ENCODE measurements around the gene BCL11B.

BCL11B gene

GRCh38 chr14:99137913-99138571 lies 134.0 kb downstream of the BCL11B start:
- no peaks in the 10 kb centered on the region for H3K4me1 Mint-ChIP-seq
- ATAC-seq (replicated peaks), result peak in 1 of 2 donors; percentile 54

DNA sequence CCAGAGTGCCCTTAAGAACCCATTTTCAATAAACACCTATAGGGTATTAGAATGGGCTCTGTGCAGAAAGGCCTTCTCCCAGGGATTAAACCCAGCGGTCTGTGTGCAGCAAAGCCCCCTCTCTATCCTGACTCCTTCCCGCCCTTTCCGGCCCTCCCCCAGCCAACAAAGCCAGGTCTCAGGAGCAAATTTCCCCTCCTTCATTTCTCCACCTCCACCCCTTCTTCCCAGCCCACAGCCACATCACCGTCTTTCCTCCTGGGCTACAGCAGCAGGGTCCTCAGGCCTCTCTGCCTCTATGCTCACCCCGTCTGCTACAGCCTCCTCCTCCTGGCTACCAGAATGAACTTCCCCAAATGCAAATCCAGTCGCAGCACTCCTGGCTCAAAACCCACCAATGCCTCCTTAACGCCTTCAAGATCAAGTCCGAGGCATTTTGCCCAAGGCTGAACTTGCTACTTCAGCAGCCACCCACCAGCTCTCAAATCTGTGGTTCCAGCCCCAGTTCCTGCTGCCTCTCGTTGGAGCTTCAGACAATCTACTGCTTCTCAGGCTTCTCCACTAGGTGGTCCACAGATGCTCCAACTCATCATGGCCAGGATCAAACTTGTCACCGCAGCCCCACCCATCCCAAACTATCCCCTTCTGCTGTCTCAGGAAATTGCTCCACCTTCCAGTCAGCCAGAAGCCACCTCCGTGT lies 134.8 kb downstream of the BCL11B start:
- no peak overlapping the region for H3K27ac Mint-ChIP-seq
- H3K9me3 Mint-ChIP-seq, result no peaks in the 10 kb centered on the region
- H3K4me1 Mint-ChIP-seq, result no peaks in the 10 kb centered on the region
- no peaks in the 10 kb centered on the region for H3K36me3 Mint-ChIP-seq
- DNase-seq, result no peak
- H3K4me3 Mint-ChIP-seq, result no peak overlapping the region
- ATAC-seq (replicated peaks), result no peak
- peaks cover 0 to 4% of the 10 kb centered on the region in 2 donors for H3K27me3 Mint-ChIP-seq

More at GRCh38 chr14:99137913-99138571, 134.0 kb downstream of the BCL11B start:
- no peaks in the 10 kb centered on the region for H3K9me3 Mint-ChIP-seq
- DNase-seq, result no peak
- H3K27me3 Mint-ChIP-seq, result peaks cover 0 to 4% of the 10 kb centered on the region in 2 donors
- no peak overlapping the region for H3K27ac Mint-ChIP-seq
- no peaks in the 10 kb centered on the region for H3K36me3 Mint-ChIP-seq
- no peak overlapping the region for H3K4me3 Mint-ChIP-seq

DNA sequence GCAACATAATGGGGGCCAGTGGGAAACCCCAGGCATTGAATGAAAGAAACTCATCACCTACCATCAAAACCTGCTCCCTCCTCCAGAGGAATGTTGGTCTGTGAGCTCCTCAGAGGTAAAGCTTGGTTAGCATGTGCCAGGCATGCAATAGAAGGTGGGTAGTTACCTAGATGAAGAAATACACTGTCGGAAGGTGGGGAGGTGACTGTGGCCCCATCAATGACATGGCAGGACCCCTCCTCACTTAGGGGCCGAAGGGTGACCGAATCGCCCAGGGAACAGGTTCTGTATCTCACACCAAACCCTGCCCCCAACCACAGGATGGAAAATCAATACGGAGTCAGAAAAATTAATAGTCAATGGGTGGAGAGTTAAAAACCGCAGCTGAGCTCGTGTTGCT lies 135.6 kb downstream of the BCL11B start:
- ATAC-seq (replicated peaks), result no peak
- Mint-ChIP-seq H3K4me1 (no peaks in the 10 kb centered on the region), H3K27ac (no peak overlapping the region), H3K27me3 (peaks cover 4% of the 10 kb centered on the region in 2 donors), H3K9me3 (no peaks in the 10 kb centered on the region), H3K36me3 (no peaks in the 10 kb centered on the region), H3K4me3 (no peak overlapping the region)
- no peak for DNase-seq

DNA sequence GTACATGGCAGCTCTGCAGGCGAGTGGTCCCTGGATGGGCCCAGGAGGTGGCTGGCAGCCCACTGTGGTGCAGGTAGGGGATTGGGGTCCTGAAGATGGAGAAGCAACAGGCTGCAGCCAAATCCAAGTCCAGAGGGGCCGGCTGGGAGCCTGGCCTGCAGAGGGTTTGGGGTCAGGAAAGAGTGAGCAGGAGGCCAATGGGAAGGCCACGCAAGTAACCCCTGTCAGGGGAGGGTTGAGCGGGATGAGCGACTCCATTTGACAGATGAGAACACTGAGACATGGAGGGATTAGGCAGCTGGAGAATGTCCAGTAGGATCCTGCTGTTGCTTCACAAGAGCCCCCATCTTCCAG lies 136.0 kb downstream of the BCL11B start:
- no peaks in the 10 kb centered on the region for H3K4me1 Mint-ChIP-seq
- H3K36me3 Mint-ChIP-seq, result no peaks in the 10 kb centered on the region
- no peak overlapping the region for H3K4me3 Mint-ChIP-seq
- ATAC-seq (replicated peaks) (no peak), DNase-seq (no peak)
- peaks cover 4% of the 10 kb centered on the region in 2 donors for H3K27me3 Mint-ChIP-seq
- H3K27ac Mint-ChIP-seq, result no peak overlapping the region
- H3K9me3 Mint-ChIP-seq, result no peaks in the 10 kb centered on the region

DNA sequence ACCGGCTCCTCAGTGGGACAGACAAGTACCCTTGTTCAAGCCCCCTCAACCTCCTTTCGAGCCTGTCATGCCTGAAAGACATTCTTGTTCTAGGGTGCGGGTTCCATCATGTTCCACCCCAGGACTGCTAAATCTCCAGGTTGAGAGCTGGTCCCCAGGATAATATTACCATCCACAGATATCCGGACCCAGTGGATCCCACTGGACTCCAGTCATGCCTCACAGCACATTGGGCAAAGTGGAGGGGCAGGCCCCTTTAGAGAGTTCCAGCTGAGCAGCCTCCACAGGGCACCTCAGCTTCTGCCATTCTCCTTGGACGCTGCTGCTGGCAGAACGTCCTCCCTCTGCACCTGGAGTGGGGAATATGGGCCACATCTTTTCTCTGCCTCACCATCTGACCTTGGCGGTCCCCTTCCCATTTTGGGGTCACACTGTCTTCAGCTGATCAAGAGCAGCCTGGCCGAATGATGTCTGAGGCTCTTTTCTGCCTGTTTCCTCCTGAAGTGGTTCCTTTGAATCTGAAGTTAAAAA lies 137.4 kb downstream of the BCL11B start:
- peaks cover 4% of the 10 kb centered on the region in 2 donors for H3K27me3 Mint-ChIP-seq
- ATAC-seq (replicated peaks) (no peak), DNase-seq (no peak)
- H3K4me1 Mint-ChIP-seq, result no peaks in the 10 kb centered on the region
- H3K9me3 Mint-ChIP-seq, result no peaks in the 10 kb centered on the region
- H3K36me3 Mint-ChIP-seq, result no peaks in the 10 kb centered on the region
- no peak overlapping the region for H3K27ac Mint-ChIP-seq
- H3K4me3 Mint-ChIP-seq, result no peak overlapping the region

DNA sequence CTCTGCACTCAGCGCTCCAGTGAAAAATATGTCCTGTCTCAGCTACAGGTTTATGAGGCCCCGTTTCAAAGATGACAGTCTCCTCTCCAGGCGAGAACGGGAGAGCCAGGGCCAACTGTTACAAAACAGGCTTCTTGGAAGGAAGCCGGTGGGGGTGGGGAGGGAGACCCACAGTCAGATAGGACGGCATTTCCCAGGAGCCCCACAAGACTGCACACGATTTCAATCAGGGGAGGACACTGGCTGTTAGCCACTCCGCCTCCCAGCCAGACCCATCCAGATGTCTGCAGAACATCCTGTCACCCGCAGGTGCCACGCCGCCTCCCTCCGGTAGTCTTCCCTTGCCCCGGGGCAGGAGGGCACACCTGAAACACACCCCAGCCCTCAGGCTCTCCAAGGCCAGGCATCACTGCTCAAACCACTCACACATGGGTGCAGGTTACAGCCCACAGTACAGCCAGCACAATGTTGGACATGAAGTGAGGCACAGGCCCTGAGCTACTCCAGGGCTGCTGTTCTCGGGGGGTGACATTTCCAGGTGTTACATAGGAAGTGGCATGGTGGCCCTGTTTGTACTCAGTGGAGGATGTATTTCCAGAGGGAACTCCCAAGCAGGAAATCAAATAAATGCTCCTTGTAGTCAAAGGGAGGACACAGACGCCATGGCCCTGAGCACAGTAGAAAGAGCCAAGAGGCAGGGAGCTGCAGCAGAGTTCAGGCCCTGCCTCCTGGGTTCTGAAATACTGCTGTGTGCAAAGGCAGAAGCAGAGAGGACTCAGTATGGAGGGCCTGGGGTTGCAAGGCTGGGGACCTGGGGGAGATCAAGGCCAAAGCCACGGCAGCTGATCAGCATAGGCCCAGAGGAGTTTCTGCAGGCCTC lies 138.1 kb downstream of the BCL11B start:
- no peak for ATAC-seq (replicated peaks)
- no peaks in the 10 kb centered on the region for H3K4me1 Mint-ChIP-seq
- no peaks in the 10 kb centered on the region for H3K9me3 Mint-ChIP-seq
- no peak overlapping the region for H3K4me3 Mint-ChIP-seq
- H3K27ac Mint-ChIP-seq, result no peak overlapping the region
- DNase-seq, result no peak
- no peaks in the 10 kb centered on the region for H3K36me3 Mint-ChIP-seq
- peaks cover 4% of the 10 kb centered on the region in 2 donors for H3K27me3 Mint-ChIP-seq

DNA sequence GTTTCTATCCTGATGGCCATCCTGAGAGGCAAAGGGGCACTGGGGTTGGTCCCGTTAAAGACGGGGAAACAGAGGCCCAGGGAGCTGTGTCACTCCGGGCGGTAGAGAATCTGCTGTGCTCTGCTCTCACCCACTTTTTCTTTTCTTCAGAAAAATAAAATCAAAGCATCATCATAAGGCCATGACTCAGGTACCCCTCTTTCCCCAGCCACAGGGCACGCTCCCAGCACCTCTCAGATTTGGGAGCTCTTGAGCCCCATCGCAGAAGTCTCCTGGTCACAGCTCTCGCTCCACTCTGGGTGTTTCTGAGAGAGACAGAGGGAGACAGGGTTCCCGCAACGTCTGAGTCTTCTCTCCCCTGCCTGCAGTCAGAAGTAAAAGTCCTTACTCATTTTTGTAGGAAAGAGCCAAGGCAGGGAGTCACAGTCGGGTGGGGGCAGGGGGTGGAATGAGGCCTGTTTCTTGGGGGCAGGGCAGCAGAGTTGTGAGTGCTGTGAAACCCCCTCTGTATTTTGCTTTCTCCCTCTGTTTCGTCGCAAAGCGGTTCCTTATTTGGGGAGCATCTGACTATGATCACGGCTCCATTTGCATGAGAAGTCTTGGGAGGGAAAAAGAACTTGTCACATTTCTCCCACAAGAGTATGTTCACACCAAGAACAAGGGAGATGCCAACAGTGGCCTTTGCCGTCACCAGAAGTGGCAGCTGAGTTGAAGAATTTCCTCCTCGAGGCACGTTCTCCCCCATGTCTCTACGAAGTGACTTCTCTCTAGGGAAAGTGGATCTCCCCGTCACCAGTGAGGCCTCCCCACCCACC lies 139.0 kb downstream of the BCL11B start:
- ATAC-seq (replicated peaks) (no peak), DNase-seq (no peak)
- no peak overlapping the region for H3K27ac Mint-ChIP-seq
- peaks cover 4% of the 10 kb centered on the region in 2 donors for H3K27me3 Mint-ChIP-seq
- no peak overlapping the region for H3K4me3 Mint-ChIP-seq
- H3K36me3 Mint-ChIP-seq, result no peaks in the 10 kb centered on the region
- peaks cover 0 to 3% of the 10 kb centered on the region in 2 donors for H3K9me3 Mint-ChIP-seq
- H3K4me1 Mint-ChIP-seq, result no peaks in the 10 kb centered on the region

DNA sequence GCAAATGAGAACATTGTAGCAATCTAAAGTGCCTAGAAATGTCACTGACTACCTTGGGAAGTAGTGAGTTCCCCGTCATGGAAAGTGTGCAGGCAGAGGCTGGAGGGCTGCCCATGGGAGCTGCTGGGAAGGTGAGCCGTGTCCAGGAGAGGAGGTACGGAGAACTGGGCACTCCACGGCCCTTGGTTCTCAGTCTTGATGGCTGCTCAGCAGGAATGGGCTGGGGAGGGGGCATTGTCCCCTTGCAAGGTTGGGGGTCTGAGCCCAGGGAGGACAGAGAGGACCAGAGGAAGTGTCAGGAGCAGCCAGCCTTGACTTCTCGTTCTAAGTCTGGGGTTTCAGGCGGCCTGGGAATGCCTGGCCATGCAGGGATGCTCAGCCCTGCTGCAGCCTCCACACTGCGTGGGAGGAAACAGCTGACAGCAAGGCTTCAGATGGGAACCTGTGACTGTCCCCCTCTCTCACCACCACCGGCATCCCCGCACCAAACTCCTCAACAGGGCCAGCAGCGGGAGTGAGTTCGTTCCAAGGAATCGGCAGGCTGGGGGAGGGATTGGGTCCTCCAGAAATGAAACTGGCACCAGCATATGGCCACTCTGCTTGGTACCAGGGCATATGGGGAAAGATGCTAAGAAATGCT lies 140.2 kb downstream of the BCL11B start:
- peak overlapping the region; percentile 44 for H3K27ac Mint-ChIP-seq
- H3K36me3 Mint-ChIP-seq, result no peaks in the 10 kb centered on the region

GRCh38 chr14:99129998-99130397 lies 142.0 kb downstream of the BCL11B start:
- no peak overlapping the region for H3K27ac Mint-ChIP-seq
- peaks cover 0 to 4% of the 10 kb centered on the region in 2 donors for H3K27me3 Mint-ChIP-seq
- no peaks in the 10 kb centered on the region for H3K4me1 Mint-ChIP-seq
- DNase-seq (no peak), ATAC-seq (replicated peaks) (no peak)
- no peak overlapping the region for H3K4me3 Mint-ChIP-seq
- peaks cover 2 to 3% of the 10 kb centered on the region in 2 donors for H3K9me3 Mint-ChIP-seq
- H3K36me3 Mint-ChIP-seq, result no peaks in the 10 kb centered on the region

More for the DNA sequence above, 140.2 kb downstream of the BCL11B start:
- DNase-seq (no peak), ATAC-seq (replicated peaks) (no peak)
- no peak overlapping the region for H3K4me3 Mint-ChIP-seq
- no peaks in the 10 kb centered on the region for H3K4me1 Mint-ChIP-seq
- H3K9me3 Mint-ChIP-seq, result peaks cover 0 to 3% of the 10 kb centered on the region in 2 donors
- H3K27me3 Mint-ChIP-seq, result peaks cover 0 to 4% of the 10 kb centered on the region in 2 donors

GRCh38 chr14:99129211-99129696 lies 142.7 kb downstream of the BCL11B start:
- Mint-ChIP-seq H3K36me3 (no peaks in the 10 kb centered on the region), H3K27ac (no peak overlapping the region), H3K9me3 (peaks cover 2 to 3% of the 10 kb centered on the region in 2 donors), H3K4me3 (no peak overlapping the region), H3K4me1 (no peaks in the 10 kb centered on the region), H3K27me3 (peaks cover 0 to 4% of the 10 kb centered on the region in 2 donors)
- DNase-seq (no peak), ATAC-seq (replicated peaks) (no peak)

- no peak overlapping the region for H3K4me3 Mint-ChIP-seq
- no peaks in the 10 kb centered on the region for H3K4me1 Mint-ChIP-seq
- ATAC-seq (replicated peaks), result no peak
- H3K27me3 Mint-ChIP-seq, result peaks cover 0 to 4% of the 10 kb centered on the region in 2 donors
- H3K27ac Mint-ChIP-seq, result no peak overlapping the region
- DNase-seq, result no peak
- peaks cover 2 to 3% of the 10 kb centered on the region in 2 donors for H3K9me3 Mint-ChIP-seq
- H3K36me3 Mint-ChIP-seq, result no peaks in the 10 kb centered on the region
These were observed 143.8 kb downstream of the BCL11B start for GRCh38 chr14:99128185-99128584.

GRCh38 chr14:99127651-99128167 lies 144.3 kb downstream of the BCL11B start:
- no peaks in the 10 kb centered on the region for H3K4me1 Mint-ChIP-seq
- peaks cover 0 to 4% of the 10 kb centered on the region in 2 donors for H3K27me3 Mint-ChIP-seq
- no peak overlapping the region for H3K27ac Mint-ChIP-seq
- no peak for ATAC-seq (replicated peaks)
- DNase-seq, result no peak
- H3K4me3 Mint-ChIP-seq, result no peak overlapping the region
- no peaks in the 10 kb centered on the region for H3K36me3 Mint-ChIP-seq
- peaks cover 2 to 3% of the 10 kb centered on the region in 2 donors for H3K9me3 Mint-ChIP-seq
